Erythroblast (primary cell): ENCODE measurements around the gene MAML2.

Experiments used
- GATA1 ChIP-seq: IDR thresholded peaks from 2 replicates; pipeline ENCODE4 v1.6.1; 2011; ENCODE audit warnings: low read depth, mild to moderate bottlenecking, control low read depth, low read length, moderate library complexity
- POLR2A ChIP-seq: IDR thresholded peaks from 2 replicates; pipeline ENCODE4 v1.6.1; 2011; ENCODE audit warnings: mild to moderate bottlenecking, low read length

DNA sequence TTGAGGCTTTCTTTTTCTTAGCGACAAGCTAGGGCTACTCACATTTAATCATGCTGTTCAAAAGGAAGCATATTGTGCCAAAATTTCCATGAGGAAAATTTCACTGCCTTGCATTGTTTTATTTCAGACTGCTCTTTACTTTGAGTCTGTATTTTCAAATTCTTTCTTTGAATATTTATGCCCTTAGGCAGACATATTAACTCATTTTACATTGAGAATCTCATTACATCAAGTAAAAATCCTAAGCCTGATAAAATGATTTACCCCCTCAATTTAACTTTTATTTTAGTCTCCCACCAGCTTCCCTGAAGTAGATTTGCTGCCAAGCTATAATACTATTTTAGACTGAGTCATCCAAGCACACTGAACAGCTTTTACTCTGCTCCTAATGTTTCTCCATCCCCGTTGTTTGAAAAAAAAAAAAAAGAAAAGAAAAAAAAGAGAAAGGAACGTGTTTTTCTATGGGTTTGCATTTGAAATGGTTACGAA lies 229.8 kb downstream of the MAML2 start:
- TF ChIP-seq POLR2A (no peak), GATA1 (no peak)
